Natural killer cell treated with Interleukin-12 subunit alpha and Interleukin-12 subunit beta and Interleukin-15 and Interleukin-18, amount 100 ng/mL, for 72 hours (primary cell): ENCODE data around the gene CDYL2. TPM values are rescaled to one million over a fixed set of nuclear protein-coding genes. Genes with fewer than 3 reads are reported as not detected.

Experiments
- ATAC-seq, 2 donors: fragments of 150-1000 bp; cut with Tn5 transposase in 1 of 2; sonication (Bioruptor Pico), chemical (Tn5 transposase) in 1 of 2; 2 replicates each; pipeline ENCODE4 v1.10.0; 2021
- DNase-seq: peaks from one replicate; pipeline ENCODE4 v3.0.0; 2022; ENCODE audit warnings: low spot score
- H3K27ac Mint-ChIP-seq, 2 donors: 1 replicate in 1 of 2; 2 replicates in 1 of 2; pipeline ENCODE4 v1.8.0; 2022; ENCODE audit warnings: mixed read lengths in 2 of 2, mild to moderate bottlenecking in 1 of 2, moderate library complexity in 1 of 2
- H3K27me3 Mint-ChIP-seq, 2 donors: 1 replicate in 1 of 2; 2 replicates in 1 of 2; pipeline ENCODE4 v1.8.0; 2022; ENCODE audit warnings: mixed read lengths in 2 of 2
- H3K36me3 Mint-ChIP-seq: one replicate; pipeline ENCODE4 v1.8.0; 2022; ENCODE audit warnings: mixed read lengths
- H3K4me1 Mint-ChIP-seq, 2 donors: 1 replicate in 1 of 2; 2 replicates in 1 of 2; pipeline ENCODE4 v1.8.0; 2022; ENCODE audit warnings: low read depth in 2 of 2, mixed read lengths in 2 of 2, mild to moderate bottlenecking in 1 of 2
- H3K4me3 Mint-ChIP-seq: one replicate; pipeline ENCODE4 v1.8.0; 2022; ENCODE audit warnings: mixed read lengths
- H3K9me3 Mint-ChIP-seq: 2 replicates; pipeline ENCODE4 v1.8.0; 2022; ENCODE audit warnings: mixed read lengths
- total RNA-seq, 2 donors: library from RNA; stranded (reverse); gene quantifications; one replicate each; pipeline ENCODE4 v1.2.3, GENCODE V29; 2022

Gene CDYL2
- total RNA-seq, 2 donors from 2014 or later, result 15.8 to 114 TPM

- Mint-ChIP-seq H3K27me3 (no peaks in the 10 kb centered on the region), H3K4me1 (no peaks in the 10 kb centered on the region), H3K9me3 (peaks cover 9% of the 10 kb centered on the region), H3K36me3 (peaks cover 16% of the 10 kb centered on the region), H3K27ac (no peak overlapping the region), H3K4me3 (no peak overlapping the region)
- DNase-seq, result no peak
- ATAC-seq, result no peak
These were observed 176.1 kb downstream of the CDYL2 start for GRCh38 chr16:80628254-80628653.

GRCh38 chr16:80627108-80627507 lies 177.3 kb downstream of the CDYL2 start:
- H3K9me3 Mint-ChIP-seq, result peaks cover 9% of the 10 kb centered on the region
- H3K27ac Mint-ChIP-seq, result no peak overlapping the region
- ATAC-seq (no peak), DNase-seq (no peak)
- no peak overlapping the region for H3K4me3 Mint-ChIP-seq
- H3K4me1 Mint-ChIP-seq, result no peaks in the 10 kb centered on the region
- H3K36me3 Mint-ChIP-seq, result peaks cover 16% of the 10 kb centered on the region
- no peaks in the 10 kb centered on the region for H3K27me3 Mint-ChIP-seq

- Mint-ChIP-seq H3K9me3 (peaks cover 5% of the 10 kb centered on the region), H3K27ac (no peak overlapping the region), H3K4me3 (no peak overlapping the region), H3K36me3 (peaks cover 13% of the 10 kb centered on the region), H3K27me3 (no peaks in the 10 kb centered on the region), H3K4me1 (no peaks in the 10 kb centered on the region)
- ATAC-seq (no peak), DNase-seq (no peak)
These were observed 181.0 kb downstream of the CDYL2 start for GRCh38 chr16:80623376-80623775.

GRCh38 chr16:80622007-80622406 lies 182.4 kb downstream of the CDYL2 start:
- ATAC-seq (no peak), DNase-seq (no peak)
- peaks cover 7% of the 10 kb centered on the region for H3K36me3 Mint-ChIP-seq
- peaks cover 0 to 9% of the 10 kb centered on the region in 2 donors for H3K4me1 Mint-ChIP-seq
- H3K27ac Mint-ChIP-seq, result no peak overlapping the region
- H3K9me3 Mint-ChIP-seq, result peaks cover 3% of the 10 kb centered on the region
- H3K27me3 Mint-ChIP-seq, result no peaks in the 10 kb centered on the region
- no peak overlapping the region for H3K4me3 Mint-ChIP-seq

- peaks cover 7% of the 10 kb centered on the region for H3K36me3 Mint-ChIP-seq
- no peak overlapping the region for H3K4me3 Mint-ChIP-seq
- peaks cover 3% of the 10 kb centered on the region for H3K9me3 Mint-ChIP-seq
- H3K27me3 Mint-ChIP-seq, result no peaks in the 10 kb centered on the region
- ATAC-seq, result no peak
- DNase-seq, result no peak
- H3K4me1 Mint-ChIP-seq, result peaks cover 0 to 15% of the 10 kb centered on the region in 2 donors
- no peak overlapping the region for H3K27ac Mint-ChIP-seq
These were observed 183.4 kb downstream of the CDYL2 start for GRCh38 chr16:80620736-80621605.

GRCh38 chr16:80619824-80620223 lies 184.6 kb downstream of the CDYL2 start:
- H3K4me3 Mint-ChIP-seq, result no peak overlapping the region
- H3K9me3 Mint-ChIP-seq, result peaks cover 3% of the 10 kb centered on the region
- peaks cover 0 to 15% of the 10 kb centered on the region in 2 donors for H3K4me1 Mint-ChIP-seq
- DNase-seq (no peak), ATAC-seq (no peak)
- H3K27ac Mint-ChIP-seq, result no peak overlapping the region
- H3K36me3 Mint-ChIP-seq, result peaks cover 7% of the 10 kb centered on the region
- H3K27me3 Mint-ChIP-seq, result no peaks in the 10 kb centered on the region

- Mint-ChIP-seq H3K9me3 (no peaks in the 10 kb centered on the region), H3K4me1 (peaks cover 0 to 15% of the 10 kb centered on the region in 2 donors), H3K4me3 (no peak overlapping the region), H3K36me3 (no peaks in the 10 kb centered on the region), H3K27me3 (no peaks in the 10 kb centered on the region), H3K27ac (no peak overlapping the region)
- no peak for ATAC-seq
- DNase-seq, result no peak
These were observed 185.3 kb downstream of the CDYL2 start for GRCh38 chr16:80618862-80619648.

- Mint-ChIP-seq H3K36me3 (no peaks in the 10 kb centered on the region), H3K4me3 (no peak overlapping the region), H3K4me1 (peaks cover 0 to 15% of the 10 kb centered on the region in 2 donors), H3K27me3 (no peaks in the 10 kb centered on the region), H3K9me3 (no peaks in the 10 kb centered on the region), H3K27ac (no peak overlapping the region)
- DNase-seq (no peak), ATAC-seq (no peak)
These were observed 188.0 kb downstream of the CDYL2 start for GRCh38 chr16:80616362-80616761.

GRCh38 chr16:80615735-80616134 lies 188.7 kb downstream of the CDYL2 start:
- DNase-seq, result no peak
- H3K27me3 Mint-ChIP-seq, result no peaks in the 10 kb centered on the region
- ATAC-seq, result no peak
- H3K4me1 Mint-ChIP-seq, result peaks cover 0 to 15% of the 10 kb centered on the region in 2 donors
- no peaks in the 10 kb centered on the region for H3K36me3 Mint-ChIP-seq
- no peak overlapping the region for H3K4me3 Mint-ChIP-seq
- no peaks in the 10 kb centered on the region for H3K9me3 Mint-ChIP-seq
- no peak overlapping the region for H3K27ac Mint-ChIP-seq

- no peak overlapping the region for H3K27ac Mint-ChIP-seq
- H3K36me3 Mint-ChIP-seq, result no peaks in the 10 kb centered on the region
- peaks cover 0 to 15% of the 10 kb centered on the region in 2 donors for H3K4me1 Mint-ChIP-seq
- no peak overlapping the region for H3K4me3 Mint-ChIP-seq
- no peak for DNase-seq
- H3K27me3 Mint-ChIP-seq, result no peaks in the 10 kb centered on the region
- no peaks in the 10 kb centered on the region for H3K9me3 Mint-ChIP-seq
- ATAC-seq, result no peak
These were observed 189.3 kb downstream of the CDYL2 start for GRCh38 chr16:80614908-80615671.

GRCh38 chr16:80612461-80613017 lies 191.9 kb downstream of the CDYL2 start:
- Mint-ChIP-seq H3K27me3 (no peaks in the 10 kb centered on the region), H3K27ac (no peak overlapping the region), H3K36me3 (peaks cover 2% of the 10 kb centered on the region), H3K4me1 (peaks cover 0 to 9% of the 10 kb centered on the region in 2 donors), H3K9me3 (no peaks in the 10 kb centered on the region), H3K4me3 (no peak overlapping the region)
- ATAC-seq, result no peak
- DNase-seq, result no peak

GRCh38 chr16:80611930-80612327 lies 192.5 kb downstream of the CDYL2 start:
- Mint-ChIP-seq H3K27me3 (no peaks in the 10 kb centered on the region), H3K36me3 (peaks cover 8% of the 10 kb centered on the region), H3K4me3 (no peak overlapping the region), H3K9me3 (no peaks in the 10 kb centered on the region), H3K27ac (no peak overlapping the region), H3K4me1 (peaks cover under 1 to 5% of the 10 kb centered on the region in 2 donors)
- no peak for ATAC-seq
- no peak for DNase-seq

GRCh38 chr16:80611171-80611929 lies 193.0 kb downstream of the CDYL2 start:
- H3K4me3 Mint-ChIP-seq, result no peak overlapping the region
- peaks cover 13% of the 10 kb centered on the region for H3K36me3 Mint-ChIP-seq
- no peak overlapping the region for H3K27ac Mint-ChIP-seq
- no peak for DNase-seq
- H3K27me3 Mint-ChIP-seq, result no peaks in the 10 kb centered on the region
- peaks cover 4 to 6% of the 10 kb centered on the region in 2 donors for H3K4me1 Mint-ChIP-seq
- ATAC-seq, result no peak
- H3K9me3 Mint-ChIP-seq, result peaks cover 2% of the 10 kb centered on the region
